GM19023 (cell line): ENCODE results near the gene C3orf70.
"Not testable (repeated sequence)": the region's sequence is repeated elsewhere in the genome, so short reads cannot be mapped to it uniquely, and the experiment has no call there.

Experiments used
- ATAC-seq: cut with Tn5 transposase; IDR thresholded peaks from one replicate; pipeline ENCODE4 v1.9.1; 2021; ENCODE audit warnings: mild to moderate bottlenecking, moderate library complexity; ENCODE audit not compliant: unreplicated experiment

The C3orf70 gene

DNA sequence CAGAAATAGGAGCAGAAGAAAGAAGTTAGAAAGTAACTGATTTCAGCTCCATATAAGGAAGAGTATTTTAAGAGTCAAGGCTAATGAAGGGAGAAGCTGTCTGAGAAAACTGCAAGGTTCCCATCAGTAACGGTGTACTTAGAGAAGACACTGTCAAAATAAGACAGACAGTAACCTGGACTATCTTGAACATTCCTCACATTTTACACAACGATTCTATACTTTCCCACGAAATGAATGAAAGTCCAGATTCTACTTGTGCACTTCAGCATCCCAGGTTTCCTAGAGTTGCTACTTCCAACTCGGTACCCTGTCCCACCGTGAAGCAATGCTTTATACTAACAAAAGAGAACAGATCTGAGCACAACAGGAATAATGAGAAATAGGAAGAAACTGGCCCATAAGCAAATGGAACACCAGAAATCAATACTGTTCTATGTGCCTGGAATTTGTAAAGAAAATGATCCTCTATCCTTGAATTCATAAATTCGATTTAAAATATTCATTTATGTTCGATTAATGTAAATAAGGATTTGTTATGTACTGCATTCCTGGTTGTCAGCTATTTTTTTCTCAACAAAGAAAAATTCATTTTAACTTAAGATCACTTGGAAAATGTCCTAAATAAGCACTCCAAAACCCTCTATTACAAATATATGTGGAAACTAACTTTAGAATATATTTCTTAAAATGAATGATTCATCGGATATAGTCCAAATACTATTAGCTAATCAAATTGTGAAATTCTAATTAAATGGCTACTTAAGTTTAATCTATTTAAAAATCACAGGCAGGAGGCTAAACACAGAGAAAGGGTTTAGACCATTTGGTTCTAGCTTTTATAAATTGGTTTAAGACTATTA is 1.5 kb downstream of the C3orf70 start:
- ATAC-seq, result no peak

GRCh38 chr3:185150561-185150960 is 2.3 kb downstream of the C3orf70 start:
- ATAC-seq, result no peak

- ATAC-seq, result no peak
Observed at GRCh38 chr3:185149591-185149990, 3.3 kb downstream of the C3orf70 start.

- no peak for ATAC-seq
Observed at GRCh38 chr3:185145511-185145910, 7.3 kb downstream of the C3orf70 start.

GRCh38 chr3:185144784-185145183 is 8.1 kb downstream of the C3orf70 start:
- no peak for ATAC-seq

DNA sequence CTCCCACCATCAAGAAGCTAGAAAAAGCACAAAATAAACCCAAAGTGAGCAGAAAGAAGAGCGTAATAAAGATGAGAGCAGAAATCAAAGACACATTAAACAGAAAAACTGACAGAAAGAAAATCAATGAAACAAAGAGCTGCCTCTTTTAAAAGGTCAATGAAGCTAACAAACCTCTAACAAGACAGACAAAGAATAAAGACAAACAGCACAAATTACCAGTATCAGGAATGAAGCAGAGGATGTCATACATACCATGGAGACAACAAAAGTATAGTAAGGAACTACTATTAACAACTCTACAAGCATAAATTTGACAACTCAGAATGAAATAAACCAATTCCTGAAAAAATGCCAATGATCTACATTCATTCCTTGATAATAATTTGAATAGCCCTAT is 15.0 kb downstream of the C3orf70 start:
- ATAC-seq, result no peak

GRCh38 chr3:185134509-185134908 is 18.4 kb downstream of the C3orf70 start:
- no peak for ATAC-seq

DNA sequence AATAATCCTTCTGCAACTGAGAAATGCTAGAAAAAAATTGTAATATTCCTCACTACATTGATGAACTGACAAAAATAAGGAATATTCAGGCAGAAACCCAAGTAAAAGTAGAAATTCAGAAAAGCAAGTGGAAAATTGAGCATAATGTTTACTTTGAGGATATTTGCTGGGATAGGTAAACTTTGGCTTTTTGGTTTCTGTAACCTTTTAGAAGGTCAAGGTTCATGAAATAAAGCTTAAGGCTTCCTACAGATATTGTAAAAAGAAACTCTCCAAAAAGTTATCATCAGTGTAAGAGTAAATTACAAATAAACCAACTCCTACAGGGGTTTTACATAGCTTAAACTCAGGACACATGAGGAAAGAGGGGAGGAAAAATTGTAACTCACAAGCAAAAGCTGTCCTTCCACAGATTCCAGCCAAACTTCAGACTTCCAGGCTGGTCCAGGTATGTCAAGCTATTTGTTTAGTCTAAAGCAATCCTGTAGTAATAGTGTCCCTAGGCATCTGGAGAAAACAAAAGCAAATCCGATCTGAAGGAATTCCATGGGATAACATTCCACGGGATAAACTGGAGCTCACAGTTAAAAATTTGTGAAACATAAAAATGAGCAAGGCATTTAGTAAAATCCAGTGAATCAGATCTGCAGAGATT is 21.1 kb downstream of the C3orf70 start:
- no peak for ATAC-seq

GRCh38 chr3:185129083-185129482 is 23.8 kb downstream of the C3orf70 start:
- no peak for ATAC-seq

- ATAC-seq, result no peak
Observed at GRCh38 chr3:185126201-185126600, 26.7 kb downstream of the C3orf70 start.

DNA sequence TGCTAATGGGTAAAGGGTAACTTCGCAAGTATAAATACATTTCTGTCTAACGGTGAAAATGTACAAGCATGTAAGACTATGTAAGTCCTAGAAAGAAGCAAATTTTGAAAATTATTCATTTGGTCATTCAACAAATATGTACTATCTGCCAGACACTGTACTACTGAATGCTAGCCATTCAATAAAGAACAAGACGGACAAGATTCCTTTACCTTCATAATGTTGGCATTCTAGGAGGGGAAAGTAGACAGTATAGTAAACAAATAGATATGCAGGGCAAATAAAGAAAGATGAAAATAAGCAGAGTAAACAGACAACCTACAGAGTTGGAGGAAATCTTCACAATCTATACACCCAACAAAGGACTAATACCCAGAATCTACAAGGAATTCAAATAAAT is 32.7 kb downstream of the C3orf70 start:
- no peak for ATAC-seq

- ATAC-seq, result no peak
Observed at GRCh38 chr3:185115371-185115770, 37.5 kb downstream of the C3orf70 start.

- no peak for ATAC-seq
Observed at GRCh38 chr3:185114756-185115155, 38.1 kb downstream of the C3orf70 start.

DNA sequence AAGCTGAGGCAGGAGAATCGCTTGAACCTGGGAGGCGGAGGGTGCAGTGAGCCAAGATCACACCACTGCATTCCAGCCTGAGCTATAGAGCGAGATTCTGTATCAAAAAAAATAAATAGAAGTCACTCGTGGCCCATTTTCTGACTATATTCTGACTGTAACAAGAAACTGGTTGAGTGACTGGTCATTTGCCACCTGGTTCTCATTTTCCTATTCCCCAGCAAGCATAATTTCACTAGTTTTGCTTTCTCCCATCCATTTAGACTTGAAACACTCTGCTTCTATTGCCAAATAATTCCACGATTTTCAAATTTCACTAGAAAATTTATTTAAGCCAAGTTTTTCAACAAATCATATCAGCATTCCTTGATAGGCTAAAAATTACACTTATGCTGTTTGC is 40.7 kb downstream of the C3orf70 start:
- ATAC-seq, result no peak

DNA sequence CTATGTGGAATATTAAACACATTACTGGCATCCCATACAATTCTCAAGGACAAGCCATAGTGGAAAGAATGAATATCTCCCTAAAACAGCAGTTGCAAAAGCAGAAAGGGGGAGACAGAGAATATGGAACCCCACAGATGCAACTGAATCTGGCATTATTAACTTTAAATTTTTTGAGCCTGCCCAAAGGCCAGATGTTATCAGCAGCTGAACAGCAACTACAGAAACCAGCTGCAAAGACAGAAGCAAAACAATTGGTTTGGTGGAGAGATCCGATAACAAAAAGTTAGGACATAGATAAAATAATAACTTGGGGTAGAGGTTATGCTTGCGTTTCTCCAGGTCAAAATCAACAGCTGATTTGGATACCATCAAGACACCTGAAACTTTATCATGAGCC is 43.8 kb downstream of the C3orf70 start:
- not testable (repeated sequence) for ATAC-seq

DNA sequence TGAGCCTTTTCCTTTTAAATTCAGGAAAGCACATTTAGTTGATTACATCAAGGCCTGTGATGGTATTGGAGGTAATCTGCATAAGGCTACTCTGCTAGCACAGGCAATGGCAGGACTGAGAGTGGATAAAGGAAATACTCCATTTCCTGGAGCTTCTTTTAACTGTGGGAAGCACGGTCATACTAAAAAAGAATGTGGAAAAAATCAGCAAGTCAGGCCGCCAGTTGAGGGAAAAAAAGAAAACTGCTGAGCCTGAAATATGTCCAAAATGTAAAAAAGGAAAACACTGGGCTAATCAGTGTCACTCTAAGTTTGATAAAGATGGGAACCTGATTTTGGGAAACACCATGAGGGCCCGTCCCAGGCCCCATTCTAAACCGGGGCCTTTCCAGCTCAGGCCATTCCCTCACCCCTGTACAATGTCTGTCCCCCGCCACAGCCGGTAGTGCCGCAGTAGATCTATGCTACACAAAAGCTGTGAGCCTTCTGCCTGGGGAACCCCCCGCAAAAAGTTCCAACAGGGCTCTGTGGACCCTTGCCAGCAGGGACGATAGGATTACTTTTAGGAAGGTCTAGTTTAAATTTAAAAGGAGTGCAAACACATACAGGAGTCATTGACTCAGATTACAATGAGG is 46.5 kb downstream of the C3orf70 start:
- not testable (repeated sequence) for ATAC-seq

- no peak for ATAC-seq
Observed at GRCh38 chr3:185103359-185104127, 49.3 kb downstream of the C3orf70 start.

DNA sequence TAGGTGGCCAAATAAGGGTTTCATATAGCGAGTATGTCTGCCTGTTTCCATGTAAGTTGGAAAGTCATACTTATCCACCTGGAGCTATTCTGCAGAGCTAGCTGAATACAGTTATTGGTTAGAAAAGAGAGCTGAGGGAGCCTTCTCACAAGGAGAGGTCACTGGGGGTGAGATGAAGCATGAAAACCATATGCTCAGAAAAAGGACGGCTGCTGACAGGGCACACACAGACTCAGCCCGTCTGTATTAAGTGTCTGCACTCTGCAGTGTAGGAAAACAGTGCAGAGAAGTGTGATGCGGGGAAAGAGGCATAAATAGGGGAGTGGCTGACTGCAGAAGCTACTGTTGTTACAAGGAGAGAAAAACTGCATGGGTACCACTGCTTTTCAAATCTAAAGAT is 58.2 kb downstream of the C3orf70 start:
- no peak for ATAC-seq

DNA sequence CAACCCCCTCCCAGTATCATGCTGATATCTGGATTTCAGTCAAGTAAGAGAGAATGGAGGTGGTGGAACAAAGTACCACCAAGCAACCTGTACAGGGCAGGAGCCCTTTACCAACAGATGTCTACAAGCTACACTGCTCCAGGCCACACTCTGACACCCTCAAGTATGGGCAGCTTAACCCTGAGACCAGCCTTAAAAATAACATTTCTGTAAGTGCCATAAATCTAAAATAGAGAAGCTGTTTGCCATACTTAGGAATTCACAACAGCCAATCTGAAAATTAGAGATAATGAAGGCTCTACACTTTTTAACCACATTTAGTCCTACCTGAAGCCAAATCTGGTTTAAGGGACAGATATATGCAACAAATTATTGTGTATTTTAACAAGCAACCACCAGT is 59.7 kb downstream of the C3orf70 start:
- ATAC-seq, result no peak

- ATAC-seq, result no peak
Observed at GRCh38 chr3:185090811-185091210, 62.0 kb downstream of the C3orf70 start.

DNA sequence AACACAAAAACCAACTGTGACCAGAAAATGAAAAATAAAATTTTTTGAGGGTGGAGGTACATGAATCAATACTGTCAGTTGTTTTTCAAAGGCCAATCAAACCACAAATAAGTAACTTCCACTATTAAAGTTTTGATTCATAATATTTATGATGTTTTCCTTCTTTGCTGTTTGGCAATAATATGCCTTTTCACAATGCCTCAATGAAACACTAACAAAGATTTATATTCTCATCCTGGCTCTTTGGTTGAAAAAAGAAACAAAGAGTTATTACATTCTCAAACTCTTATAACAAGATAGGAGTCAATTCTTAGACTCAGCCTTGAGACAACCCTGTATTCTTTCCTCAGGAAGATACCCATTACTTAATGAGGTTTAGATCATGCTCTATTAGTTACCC is 63.1 kb downstream of the C3orf70 start:
- no peak for ATAC-seq
